WERI-Rb-1 (cell line): ENCODE data around the gene HPRT1.

ENCODE experiments used
- DNase-seq: peaks from one replicate; pipeline ENCODE4 v3.0.0-alpha.2; 2020
- H3K27ac ChIP-seq: fragments of 250-450 bp; sonication (Bioruptor Pico); 2 replicates; pipeline ENCODE4 v1.5.1; 2020; ENCODE audit warnings: mild to moderate bottlenecking, moderate library complexity
- H3K27me3 ChIP-seq: fragments of 250-450 bp; sonication (Bioruptor Pico); 2 replicates; pipeline ENCODE4 v1.5.1; 2021; ENCODE audit warnings: mild to moderate bottlenecking, low read depth, moderate library complexity; ENCODE audit not compliant: insufficient read depth, severe bottlenecking
- H3K36me3 ChIP-seq: fragments of 250-450 bp; sonication (Bioruptor Pico); 2 replicates; pipeline ENCODE4 v1.5.1; 2020; ENCODE audit warnings: mild to moderate bottlenecking, moderate library complexity
- H3K4me3 ChIP-seq: 2 replicates; pipeline ENCODE4 v1.5.1; 2011; ENCODE audit warnings: low read depth, mild to moderate bottlenecking, control low read depth, low read length
- H3K9me3 ChIP-seq: fragments of 250-450 bp; sonication (Bioruptor Pico); 2 replicates; pipeline ENCODE4 v1.5.1; 2021; ENCODE audit warnings: mild to moderate bottlenecking, moderate library complexity; ENCODE audit not compliant: severe bottlenecking
- CTCF ChIP-seq: IDR thresholded peaks from 2 replicates; pipeline ENCODE4 v1.5.1; 2011; ENCODE audit warnings: low read depth, mild to moderate bottlenecking, control low read depth, inconsistent platforms, low read length

HPRT1 gene

GRCh38 chrX:134544135-134544512 lies 84.2 kb downstream of the HPRT1 start:
- Histone ChIP-seq H3K4me3 (no peak overlapping the region), H3K36me3 (no peaks in the 10 kb centered on the region), H3K9me3 (peaks cover under 1% of the 10 kb centered on the region), H3K27me3 (peaks cover 21% of the 10 kb centered on the region), H3K27ac (no peak overlapping the region)
- TF ChIP-seq CTCF: no peak
- DNase-seq: no peak

- Histone ChIP-seq H3K4me3 (no peak overlapping the region), H3K9me3 (peaks cover 3% of the 10 kb centered on the region), H3K27me3 (peaks cover 18% of the 10 kb centered on the region), H3K27ac (no peak overlapping the region), H3K36me3 (no peaks in the 10 kb centered on the region)
- no peak for TF ChIP-seq CTCF
- DNase-seq: no peak
Measured at GRCh38 chrX:134544513-134545151, 84.7 kb downstream of the HPRT1 start.

GRCh38 chrX:134545510-134545909 lies 85.5 kb downstream of the HPRT1 start:
- H3K36me3 ChIP-seq: no peaks in the 10 kb centered on the region
- peaks cover 12% of the 10 kb centered on the region for H3K27me3 ChIP-seq
- no peak for TF ChIP-seq CTCF
- no peak for DNase-seq
- no peak overlapping the region for H3K4me3 ChIP-seq
- no peak overlapping the region for H3K27ac ChIP-seq
- peaks cover 3% of the 10 kb centered on the region for H3K9me3 ChIP-seq

GRCh38 chrX:134546187-134546586 lies 86.2 kb downstream of the HPRT1 start:
- Histone ChIP-seq H3K27me3 (peaks cover 11% of the 10 kb centered on the region), H3K4me3 (no peak overlapping the region), H3K36me3 (no peaks in the 10 kb centered on the region), H3K9me3 (peaks cover 3% of the 10 kb centered on the region), H3K27ac (no peak overlapping the region)
- DNase-seq: no peak
- TF ChIP-seq CTCF: no peak

GRCh38 chrX:134547047-134547679 lies 87.2 kb downstream of the HPRT1 start:
- Histone ChIP-seq H3K27me3 (peaks cover 11% of the 10 kb centered on the region), H3K4me3 (no peak overlapping the region), H3K36me3 (no peaks in the 10 kb centered on the region), H3K27ac (no peak overlapping the region), H3K9me3 (peaks cover 3% of the 10 kb centered on the region)
- no peak for TF ChIP-seq CTCF
- DNase-seq: no peak
